CD4-positive, alpha-beta T cell treated with Interleukin-15 for 1 hour (primary cell): ENCODE measurements around the gene NT5DC4.

ENCODE experiments used
- DNase-seq: peaks from one replicate; pipeline ENCODE4 v3.0.0-alpha.2; 2020

NT5DC4 gene

DNA sequence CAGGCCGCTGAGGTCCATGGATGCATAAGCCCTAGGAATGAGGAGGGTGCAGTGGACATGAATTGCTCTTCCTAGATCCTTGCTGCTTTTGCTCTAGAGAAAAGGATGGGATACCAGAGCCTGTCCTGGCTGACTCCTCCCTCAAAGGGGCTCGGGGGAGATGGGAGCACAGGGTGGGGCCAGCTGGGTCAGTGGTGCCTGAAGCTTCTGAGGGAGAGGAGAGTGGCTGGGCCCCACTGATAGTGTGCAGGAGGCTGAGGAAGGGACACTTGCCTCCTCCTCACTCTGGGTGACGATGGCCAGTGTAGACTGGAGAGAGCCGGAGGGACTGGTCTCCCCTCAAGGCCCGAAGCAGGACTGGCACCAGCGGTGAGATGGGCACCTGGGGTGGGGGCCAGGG, at the start of gene NT5DC4:
Gene NT5DC4 (plus strand): TSS at position 236 of the 400 bp plus-strand sequence. CDS start 60 bp downstream, at position 296.
- no peak for DNase-seq

DNA sequence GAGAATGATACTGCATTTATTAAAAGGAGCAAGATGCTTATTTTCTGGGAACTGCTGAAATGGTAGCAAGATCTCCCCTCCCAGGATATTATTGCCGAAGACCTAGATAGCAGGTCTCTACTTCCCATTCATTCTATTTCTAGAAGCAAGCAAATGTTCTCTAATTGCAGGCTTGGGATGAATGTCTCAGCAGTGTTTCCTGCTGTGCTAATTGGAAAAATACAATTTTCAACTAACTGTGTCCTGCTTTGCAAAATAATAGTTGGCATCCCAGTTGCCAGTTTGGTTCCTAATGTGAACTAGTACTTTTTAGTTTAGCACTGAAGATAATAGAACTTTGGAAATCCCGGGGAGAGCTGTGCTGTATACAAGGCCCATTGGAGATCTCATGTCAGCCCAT, 49.0 kb upstream of the NT5DC4 start:
- no peak for DNase-seq

DNA sequence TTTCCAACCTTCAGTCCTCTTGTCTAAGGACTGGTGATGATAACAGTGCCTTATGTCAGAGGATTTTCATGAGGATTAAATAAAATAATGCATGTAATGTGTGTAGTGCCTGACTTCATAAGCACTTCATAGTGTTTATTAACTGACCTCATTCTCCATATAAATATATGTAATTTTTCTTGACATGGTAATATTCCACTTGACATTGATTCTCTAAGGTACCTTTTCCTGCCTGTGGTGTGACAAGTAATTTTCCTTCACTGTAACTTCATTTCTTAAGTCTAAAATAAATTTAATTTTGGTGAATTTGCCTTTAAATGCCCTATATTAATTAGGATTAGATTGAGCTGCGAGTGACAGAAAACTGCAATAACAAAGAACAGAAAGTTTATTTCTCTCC, 47.8 kb upstream of the NT5DC4 start:
- no peak for DNase-seq

DNA sequence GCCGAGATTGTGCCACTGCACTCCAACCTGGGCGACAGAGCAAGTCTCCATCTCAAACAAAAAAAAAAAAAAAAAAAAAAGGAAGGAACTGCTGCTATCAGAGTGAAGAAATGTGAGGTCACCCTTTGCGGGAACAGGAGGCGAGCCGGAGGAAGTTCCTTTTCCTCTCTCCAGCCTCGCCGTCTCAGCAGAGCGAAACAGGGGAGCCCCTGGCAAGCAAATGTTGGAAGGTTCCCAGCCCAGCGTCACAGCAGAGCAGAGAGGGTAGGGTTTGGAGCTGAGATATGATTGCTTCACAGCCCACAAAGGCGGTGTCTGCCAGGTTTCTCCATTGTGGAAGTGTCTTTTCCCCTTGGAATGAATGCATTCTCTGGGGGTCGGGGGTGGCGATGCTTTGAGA, 46.6 kb upstream of the NT5DC4 start:
- peak; percentile 66 for DNase-seq

DNA sequence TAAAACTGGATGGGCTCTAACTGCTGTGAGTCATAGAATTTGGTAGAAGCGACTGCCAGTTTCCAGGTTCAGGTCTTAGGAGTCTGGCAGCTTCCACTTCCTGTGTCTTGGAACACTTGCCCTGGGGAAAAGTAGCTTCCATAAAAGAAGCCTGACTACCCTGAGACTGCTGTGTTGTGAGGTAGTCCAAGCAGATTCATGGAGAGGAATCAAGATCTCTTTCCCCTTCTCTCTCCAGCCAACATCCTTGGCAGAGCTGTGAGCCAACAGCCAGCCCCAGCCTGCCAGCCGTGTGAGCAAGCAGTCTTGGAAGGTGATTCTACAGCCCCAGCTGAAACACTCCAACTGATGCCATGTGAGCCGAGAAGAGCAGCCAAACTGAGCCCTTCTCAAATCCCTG, 41.3 kb upstream of the NT5DC4 start:
- DNase-seq = no peak

DNA sequence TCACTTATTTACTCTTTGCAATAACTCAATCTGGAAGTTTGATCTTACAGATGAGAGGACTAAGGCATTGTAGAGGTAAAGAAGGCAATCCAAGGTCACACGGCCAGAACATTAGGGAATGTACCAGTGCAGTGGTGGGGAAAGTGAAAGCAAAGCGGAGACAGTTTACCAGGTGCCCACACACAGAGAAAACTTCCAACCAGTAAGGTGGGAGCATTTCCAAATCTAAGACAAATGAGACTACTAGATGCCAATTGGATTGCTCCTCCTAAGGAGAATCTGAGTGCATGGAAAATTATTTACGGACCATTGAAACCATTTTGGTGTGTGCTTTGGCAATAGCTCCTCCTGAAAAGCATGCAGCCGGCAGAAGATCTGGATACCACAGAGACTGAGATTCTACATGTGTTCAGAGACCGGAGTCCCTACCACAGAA, 40.1 kb upstream of the NT5DC4 start:
- DNase-seq = no peak

DNA sequence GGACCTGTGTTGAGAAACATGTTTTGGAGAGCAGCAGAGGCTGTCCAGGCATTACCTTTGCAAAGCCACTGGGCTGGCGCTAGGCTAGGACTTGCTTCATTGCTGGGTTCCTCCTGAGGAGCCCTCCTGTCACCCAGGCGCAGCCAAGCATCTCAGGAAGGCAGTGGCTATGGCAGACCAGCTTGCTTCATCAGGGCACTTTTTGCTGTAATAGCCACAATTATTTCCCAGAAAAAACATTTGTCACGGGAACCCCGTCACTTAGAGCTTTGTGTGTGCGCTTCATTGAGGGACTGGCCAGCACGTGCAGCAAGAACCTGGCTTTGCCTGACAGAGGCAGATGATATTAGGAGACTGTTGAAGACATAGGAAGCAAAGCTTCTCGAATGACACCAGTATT, 38.7 kb upstream of the NT5DC4 start:
- no peak for DNase-seq

DNA sequence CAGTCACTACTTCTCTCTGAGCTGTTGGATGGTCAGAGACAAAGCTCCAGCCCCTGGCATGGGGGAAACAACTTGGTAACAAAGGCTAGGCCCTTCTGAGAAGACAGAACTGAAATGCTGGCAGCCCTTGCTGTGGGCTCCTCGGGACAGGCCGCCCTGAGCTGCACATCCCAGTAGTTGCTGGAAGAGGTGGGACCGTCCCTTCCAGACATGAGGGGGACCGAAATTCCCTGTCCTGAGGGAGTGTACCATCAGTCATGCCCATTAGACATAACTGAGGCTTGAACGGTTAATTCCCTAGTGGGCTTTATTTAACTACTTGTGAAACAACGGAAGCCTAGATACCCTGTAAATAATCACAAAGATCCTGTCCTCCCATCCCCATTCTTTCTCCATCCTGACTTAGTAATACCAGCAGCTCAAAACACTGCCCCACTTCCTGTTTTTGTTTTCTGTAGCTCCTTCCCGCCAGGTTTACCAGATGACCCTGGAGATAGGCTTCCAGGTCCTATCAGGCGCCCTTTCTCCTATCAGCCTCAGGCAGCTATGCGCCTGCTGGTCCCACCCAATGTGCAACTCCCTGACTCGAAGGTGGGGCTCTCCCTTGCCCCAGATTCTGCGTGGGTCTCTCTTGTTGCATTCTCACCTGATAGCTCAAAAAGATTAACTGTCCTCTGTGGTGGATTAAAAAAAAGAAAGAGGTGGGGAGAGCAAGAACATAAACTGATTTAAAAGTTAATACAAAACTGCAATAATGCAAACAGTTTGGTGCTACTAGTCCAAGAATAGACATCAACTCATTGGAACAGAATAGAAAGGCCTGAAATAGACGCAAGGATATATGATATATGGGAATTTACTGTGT, 37.0 kb upstream of the NT5DC4 start:
- DNase-seq = no peak

DNA sequence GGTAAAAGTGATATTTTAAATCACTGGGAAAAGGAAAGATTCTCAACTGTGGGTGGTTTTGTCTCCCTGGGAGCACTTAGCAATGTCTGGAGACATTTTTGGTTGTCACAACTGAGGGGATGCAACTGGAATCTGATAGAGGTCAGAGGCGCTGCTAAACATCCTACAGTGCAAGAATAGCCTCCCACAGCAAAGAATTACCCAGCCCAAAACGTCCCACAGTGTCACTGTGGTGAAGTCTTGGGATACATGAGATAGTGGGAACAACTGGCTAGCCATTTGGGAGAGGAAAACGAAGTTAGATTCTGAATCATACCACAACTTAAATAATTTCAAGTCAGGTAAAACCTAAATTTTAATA, 36.4 kb upstream of the NT5DC4 start:
- DNase-seq = no peak

DNA sequence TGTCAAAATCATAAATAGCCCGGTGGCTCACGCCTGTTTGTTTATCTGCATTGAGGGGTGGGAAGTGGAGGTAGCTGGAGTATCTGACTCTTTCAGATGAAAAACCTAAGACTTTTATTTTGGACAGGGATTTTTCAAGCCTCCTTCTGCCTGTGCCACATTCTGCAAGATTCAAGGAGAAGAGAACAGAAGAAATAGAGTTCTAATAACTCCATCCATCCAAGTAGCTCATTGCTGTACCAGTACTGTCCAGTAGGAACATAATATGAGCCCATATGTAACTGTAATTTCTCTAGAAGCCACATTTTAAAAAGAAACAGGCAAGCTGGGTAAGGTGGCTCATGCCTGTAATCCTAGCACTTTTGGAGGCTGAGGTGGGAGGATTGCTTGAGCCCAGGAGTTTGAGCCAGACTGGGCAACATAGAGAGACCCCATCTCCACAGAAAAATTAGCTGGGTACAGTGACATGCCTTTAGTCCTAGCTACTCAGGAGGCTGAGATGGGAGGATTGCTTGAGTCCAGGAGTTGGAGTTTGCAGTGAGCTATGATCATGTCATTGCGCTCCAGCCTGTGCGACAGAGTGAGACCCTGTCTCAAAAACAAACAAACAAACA, 35.4 kb upstream of the NT5DC4 start:
- no peak for DNase-seq

DNA sequence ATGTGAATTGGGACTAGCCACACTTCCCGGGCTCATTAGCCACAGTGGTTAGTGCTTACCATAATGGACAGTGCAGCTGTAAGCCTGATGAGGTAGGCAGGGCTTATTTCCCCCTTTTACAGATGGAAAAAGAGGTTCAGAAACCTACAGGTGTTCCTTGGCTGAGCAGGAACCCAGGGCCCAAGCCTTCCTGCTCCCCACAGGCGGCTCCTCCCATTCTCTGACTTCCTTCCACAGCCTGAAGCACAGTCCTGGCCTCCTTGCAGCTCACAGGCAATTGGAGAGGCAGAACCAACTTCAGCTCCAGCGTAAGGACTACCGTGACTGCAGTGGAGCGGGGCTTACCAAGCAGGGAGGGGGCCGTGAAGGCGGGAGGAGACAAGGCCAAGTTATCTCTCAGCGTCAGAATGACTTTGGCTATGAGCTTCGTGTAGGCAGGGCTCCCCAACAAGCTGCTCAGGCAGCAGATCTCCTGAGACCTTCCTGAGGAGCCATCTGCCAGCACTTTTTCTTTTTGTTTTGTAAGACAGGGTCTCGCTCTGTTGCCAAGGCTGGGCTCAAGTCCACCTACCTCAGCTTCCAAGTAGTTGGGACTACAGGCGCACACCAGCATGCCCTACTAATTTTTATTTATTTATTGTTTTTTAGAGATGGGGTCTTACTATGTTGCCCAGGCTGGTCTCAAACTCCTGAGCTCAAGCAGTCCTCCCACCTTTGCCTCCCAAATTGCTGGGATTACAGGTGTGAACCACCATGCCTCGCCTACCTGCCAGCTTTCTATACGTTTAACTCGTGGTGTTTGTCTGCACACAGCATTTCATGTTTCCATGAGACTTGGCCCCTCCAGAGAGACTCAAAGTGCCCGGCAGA, 34.2 kb upstream of the NT5DC4 start:
- no peak for DNase-seq

DNA sequence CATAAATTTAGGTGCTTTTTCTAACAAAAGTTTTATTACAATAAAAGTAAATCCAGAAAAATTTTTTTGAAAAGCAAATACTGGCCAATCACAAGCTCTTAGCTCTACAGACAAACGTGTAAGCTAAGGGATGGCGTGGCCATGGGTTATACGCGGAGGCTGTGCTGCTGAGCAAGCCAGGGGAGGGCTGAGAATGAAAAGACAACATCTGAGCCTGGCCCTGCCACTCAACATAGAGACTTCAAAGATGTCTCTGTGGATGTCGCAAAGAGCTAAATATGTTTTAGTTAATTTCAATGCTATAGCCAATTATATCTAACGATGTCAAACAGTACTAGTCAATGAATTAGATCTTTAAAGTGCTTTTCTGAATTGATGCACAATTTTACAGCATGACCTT, 33.3 kb upstream of the NT5DC4 start:
- DNase-seq = no peak

DNA sequence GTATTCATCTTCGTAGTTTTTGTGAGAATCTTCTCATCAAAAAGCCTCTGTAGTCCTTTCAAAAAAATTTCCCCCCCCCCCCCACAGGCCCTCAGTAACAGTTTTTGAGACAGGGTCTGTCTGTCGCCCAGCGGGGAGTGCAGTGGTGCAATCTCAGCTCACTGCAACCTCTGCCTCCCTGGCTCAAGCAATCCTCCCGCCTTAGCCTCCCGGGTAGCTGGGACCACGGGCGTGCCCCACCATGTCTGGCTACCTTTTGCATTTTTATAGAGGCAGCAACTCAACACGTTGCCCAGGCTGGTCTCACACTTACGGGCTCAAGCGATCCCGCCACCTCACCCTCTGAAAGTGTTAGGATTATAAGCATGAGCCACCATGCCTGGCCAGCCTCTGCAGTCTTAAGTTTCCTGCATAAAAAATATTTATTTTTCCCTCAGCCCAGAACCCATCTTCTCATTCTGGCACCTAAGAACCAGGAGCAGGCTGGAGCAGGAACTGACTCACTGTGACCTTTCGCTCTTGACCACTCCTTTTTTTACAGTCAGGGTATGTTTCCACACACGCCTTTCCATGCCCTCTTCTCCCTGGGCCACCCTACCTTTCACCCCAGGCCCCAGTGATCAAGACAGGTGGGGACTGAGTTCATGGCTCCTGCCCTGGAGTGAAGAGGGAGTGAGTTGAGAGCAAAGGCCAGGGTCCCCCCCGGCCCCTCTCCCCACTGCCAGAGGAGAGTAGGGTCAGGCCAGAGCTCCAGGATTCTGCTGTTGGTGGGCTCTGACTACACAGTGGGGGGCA, 32.5 kb upstream of the NT5DC4 start:
- no peak for DNase-seq

DNA sequence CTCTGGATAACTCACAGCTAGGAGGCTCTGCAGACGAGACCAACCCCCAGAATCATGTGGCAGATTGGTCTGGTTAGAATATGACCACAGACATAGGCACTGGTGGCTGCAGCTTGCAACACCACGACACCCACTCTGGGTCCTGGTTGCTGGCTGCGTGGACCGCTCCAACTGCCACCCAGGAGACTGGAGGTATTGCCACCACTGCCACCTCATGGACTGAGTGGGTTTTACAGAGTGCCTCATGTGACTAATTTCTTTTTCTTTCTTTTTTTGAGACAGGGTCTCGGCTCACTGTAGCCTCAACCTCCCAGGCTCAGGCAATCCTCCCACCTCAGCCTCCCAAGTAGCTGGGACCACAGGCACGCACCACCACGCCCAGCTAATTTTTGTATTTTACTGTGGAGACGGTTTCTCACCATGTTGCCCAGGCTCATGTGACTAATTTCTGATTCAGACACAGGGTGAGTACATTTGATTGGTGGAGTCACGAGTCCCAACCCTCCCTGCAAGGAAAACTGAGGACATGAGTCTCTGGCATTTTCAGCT, 29.9 kb upstream of the NT5DC4 start:
- peak; percentile 76 for DNase-seq

DNA sequence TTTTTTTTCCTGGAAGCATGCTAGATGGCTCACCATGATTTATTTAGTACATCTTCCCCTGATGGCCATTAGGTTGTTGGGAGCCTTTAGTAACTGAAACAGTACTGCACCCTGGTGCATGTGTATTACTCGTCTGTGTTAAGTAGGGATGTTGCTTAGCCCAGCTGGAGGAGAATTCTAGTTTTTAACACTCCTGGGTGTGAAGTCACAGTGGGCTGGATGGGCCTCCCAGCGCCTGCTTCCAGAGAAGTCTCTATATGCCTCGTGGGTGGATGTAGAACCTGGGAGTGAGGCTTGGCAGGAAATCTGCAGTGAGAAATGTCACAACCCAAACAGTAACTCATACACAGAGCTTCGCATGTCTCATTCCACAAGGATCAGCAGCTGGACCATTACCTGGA, 28.9 kb upstream of the NT5DC4 start:
- no peak for DNase-seq

DNA sequence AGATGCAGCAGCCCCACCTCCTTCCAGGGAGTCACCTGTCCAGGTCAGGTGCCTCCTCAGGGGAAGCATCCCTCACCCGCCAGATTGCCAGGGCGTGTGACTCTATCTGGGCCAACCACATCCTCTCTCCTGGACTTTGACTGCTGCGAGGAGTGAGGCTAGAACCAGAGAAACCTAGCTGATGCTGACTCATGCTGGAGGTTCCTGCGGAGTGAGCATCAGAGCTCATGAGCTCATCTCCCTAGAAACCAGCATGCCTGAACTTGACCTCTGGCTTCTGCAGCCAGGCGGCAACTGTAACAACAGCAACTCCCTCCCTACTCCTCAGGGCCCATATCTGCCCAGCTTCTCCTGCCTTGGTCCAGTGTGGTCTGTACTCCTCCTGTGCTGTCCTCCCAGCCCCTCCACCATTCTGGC, 28.3 kb upstream of the NT5DC4 start:
- DNase-seq = peak; percentile 77

DNA sequence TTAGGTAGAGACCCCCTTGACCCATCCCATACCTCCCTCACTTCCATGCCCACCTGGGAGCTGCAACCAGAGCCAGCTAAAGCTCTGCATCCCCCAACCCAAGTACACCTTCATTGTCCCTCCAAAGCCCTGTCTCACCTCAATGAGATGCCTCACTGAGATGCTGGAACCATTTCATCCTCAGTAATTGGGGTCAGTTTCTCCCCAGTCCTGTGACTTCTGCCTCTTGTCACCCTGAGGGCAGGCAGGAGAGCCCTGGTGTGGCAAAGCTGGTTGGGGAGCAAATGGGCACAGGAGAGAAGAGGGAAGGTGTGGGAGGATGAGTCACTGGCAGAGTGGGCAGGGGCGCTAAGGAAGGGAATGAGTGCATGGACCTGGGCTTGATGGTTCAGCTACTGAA, 27.9 kb upstream of the NT5DC4 start:
- DNase-seq = no peak

DNA sequence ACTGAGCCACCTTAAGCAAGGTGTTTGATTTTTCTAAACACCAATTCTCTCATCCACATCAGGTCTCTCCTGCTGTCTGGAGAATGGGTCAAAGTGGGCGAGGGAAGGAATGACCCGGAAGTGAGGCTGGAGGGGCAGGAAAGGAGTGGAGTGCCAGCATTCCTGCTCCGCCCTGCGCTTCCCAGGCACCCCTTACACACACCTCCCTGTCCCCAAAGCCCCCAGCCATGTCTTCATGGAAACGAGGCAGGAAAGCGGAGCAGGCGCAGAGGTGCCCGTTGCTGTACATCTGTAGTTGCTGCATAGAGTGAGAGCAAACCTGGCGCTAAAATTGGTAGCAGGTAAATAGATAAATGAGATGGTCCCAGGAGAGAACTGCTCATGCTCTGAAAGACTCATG, 27.2 kb upstream of the NT5DC4 start:
- no peak for DNase-seq

DNA sequence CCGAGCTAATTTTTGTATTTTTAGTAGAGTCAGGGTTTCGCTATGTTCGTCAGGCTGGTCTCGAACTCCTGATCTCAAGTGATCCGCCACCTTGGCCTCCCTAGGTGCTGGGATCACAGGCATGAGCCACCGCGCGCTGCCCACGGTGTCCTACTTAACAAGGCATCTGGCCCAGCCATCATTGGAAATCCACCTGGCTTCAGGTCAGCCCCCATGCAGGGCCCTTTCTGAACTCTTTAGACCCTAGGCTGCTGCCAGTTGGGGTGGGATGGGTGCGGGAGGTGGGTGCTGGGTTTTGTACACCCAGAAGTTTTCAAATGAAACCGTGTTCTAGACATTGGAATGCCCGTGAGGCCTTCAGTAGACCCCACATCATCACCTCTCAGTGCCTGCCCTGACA, 26.6 kb upstream of the NT5DC4 start:
- DNase-seq = no peak

DNA sequence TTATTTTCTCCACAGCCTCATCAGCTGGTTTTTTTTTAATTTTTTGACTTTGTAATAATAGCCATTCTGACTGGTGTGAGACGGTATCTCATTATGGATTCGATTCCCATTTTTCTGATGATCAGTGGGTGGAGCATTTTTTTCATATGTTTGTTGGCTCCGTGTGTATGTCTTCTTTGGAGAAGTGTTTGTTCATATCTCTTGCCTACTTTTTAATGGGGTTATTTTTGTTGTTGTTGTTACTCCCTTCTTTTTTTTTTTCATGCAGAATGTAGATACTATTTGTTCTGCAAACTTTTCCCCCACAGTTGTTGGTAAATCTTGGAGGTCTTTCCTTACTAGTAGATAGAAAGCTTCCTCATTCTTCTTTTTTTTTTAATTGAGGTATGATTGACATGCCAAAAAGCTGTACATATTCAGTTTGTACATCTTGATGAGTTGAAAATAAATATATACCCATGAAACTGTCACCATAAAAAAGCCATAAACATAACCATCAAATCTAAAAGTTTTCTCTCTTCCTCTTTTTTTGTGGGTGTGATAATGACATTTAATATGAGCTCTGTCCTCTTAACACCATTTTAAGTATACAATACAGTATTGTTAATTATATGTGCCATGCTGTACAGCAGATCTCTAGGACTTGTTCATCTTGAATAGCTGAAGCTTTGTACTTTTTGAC, 21.8 kb upstream of the NT5DC4 start:
- no peak for DNase-seq

DNA sequence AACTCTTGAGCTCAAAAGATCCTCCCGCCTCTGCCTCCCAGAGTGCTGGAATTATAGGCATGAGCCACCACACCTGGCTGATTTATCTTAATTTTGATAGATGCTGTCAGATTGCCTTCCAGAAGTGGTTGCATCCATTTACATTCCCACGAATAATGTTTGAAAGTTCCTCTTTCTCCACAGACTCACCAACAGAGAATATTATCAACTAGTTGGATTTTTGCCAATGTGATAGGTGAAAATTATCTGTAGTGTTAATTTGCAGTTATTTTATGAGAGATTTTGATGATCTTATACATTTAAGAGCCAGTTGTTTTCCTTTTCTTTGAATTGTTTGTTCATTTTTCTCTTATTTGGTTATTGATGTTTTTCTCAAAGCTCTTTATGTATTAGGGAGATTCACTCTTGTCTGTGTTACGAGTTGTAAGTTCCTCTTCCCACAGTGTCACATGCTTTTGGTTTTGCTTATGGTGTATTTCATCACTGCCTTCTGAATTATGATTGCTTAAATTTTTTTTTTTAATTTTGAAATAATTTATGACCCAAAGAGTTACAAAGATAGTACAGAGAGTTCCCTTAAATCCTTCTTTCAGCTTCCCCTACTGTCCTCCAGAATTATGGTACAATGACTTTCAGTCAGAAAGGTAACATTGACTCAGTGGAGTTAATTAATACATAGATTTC, 20.7 kb upstream of the NT5DC4 start:
- no peak for DNase-seq
